ENCODE data around the gene ADCY10. TPM values are rescaled to one million over a fixed set of nuclear protein-coding genes. Genes with fewer than 3 reads are reported as not detected.

The ADCY10 gene
- total and polyA plus RNA-seq, 2 donors (not counting 3 experiments of a cell fraction or from before 2014, with no cell fraction given) = not detected

DNA sequence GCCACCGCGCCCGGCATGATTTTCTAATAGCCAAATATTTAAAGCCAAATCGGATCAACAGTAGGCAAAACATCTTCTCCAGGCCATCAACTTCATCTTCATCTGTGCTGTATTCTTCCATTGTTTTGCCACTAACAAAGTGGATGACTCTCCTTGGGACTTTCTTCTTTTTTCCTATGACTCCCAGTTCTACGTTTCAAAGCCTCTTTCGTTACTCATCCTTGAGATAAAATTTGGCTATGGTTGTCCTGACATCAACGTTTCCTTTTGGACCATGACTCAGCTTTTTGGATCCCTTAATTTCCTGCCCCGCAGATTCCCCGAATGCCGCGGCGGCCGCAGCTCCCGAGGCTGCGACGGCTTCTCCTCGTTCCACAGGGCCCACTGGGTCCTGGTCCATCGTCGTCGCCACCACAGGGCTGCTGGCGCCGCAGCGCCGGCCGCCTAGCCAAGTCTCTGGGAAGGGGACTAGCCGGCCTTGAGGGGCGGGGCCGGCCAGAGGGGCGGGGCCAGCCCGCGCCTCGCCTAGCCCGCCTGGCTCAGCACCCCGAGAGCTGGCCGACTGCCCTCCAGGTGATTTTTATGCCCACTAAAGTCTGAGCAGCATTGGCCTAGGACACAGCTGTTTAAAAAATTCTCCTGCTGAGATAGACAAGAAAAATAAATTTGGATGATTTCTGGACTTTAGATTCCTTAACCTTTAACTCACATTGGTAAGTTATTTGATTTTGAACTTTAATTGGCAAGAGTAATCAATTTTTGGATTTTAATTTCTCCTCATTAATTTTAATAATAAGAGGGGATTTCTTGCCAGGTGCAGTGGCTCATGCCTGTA is 93.9 kb downstream of the ADCY10 start:
- no peaks in the 10 kb centered on the region for H3K79me2 ChIP-seq (ENCODE audit: control insufficient read depth, insufficient read depth, low read length)
- H3K9me1 ChIP-seq (replicated peaks; ENCODE audit: control insufficient read depth, extremely low read depth, insufficient read depth, low read length) = no peaks in the 10 kb centered on the region
- no peaks in the 10 kb centered on the region for H3K36me3 ChIP-seq (ENCODE audit: control insufficient read depth in 2 of 2, extremely low read depth in 1 of 2, insufficient read depth in 2 of 2, low read length in 2 of 2)
- POLR2A ChIA-PET = no interaction called here
- peak overlapping the region in 1 of 3 experiments; percentile 16 for H3K4me3 ChIP-seq (replicated peaks in 1 of 3; ENCODE audit: insufficient read depth in 1 of 3, low read depth in 1 of 3, low read length in 3 of 3)
- CTCF ChIA-PET = interaction anchor here (0.8 to 1.8 kb wide), 4 partner anchors 17 to 262 kb away, joined by 3 to 4 read pairs (median 4); no protein-coding TSS in a partner anchor
- peak; percentile 82 for DNase-seq (ENCODE audit: low read depth, low spot score)
- peak overlapping the region; percentile 53 for H3K9ac ChIP-seq (replicated peaks; ENCODE audit: extremely low read depth, insufficient read depth, low read length)
- H3K27ac ChIP-seq (ENCODE audit: insufficient read depth, low read depth, low read length) = peak overlapping the region; percentile 69
- no peaks in the 10 kb centered on the region for H3K9me3 ChIP-seq (replicated peaks; ENCODE audit: control insufficient read depth, insufficient read depth, low read length)
- TSS peak; percentile 73 for BruUV-seq (replicated peaks)
- TF ChIP-seq FOS (IDR thresholded peaks at IDR 0.05; ENCODE audit: borderline replicate concordance, insufficient read depth, low read length) = peak; percentile 73
- no peak for TF ChIP-seq MYC (IDR thresholded peaks at IDR 0.05; ENCODE audit: low read depth, low read length)
- TF ChIP-seq, protein P1, sequence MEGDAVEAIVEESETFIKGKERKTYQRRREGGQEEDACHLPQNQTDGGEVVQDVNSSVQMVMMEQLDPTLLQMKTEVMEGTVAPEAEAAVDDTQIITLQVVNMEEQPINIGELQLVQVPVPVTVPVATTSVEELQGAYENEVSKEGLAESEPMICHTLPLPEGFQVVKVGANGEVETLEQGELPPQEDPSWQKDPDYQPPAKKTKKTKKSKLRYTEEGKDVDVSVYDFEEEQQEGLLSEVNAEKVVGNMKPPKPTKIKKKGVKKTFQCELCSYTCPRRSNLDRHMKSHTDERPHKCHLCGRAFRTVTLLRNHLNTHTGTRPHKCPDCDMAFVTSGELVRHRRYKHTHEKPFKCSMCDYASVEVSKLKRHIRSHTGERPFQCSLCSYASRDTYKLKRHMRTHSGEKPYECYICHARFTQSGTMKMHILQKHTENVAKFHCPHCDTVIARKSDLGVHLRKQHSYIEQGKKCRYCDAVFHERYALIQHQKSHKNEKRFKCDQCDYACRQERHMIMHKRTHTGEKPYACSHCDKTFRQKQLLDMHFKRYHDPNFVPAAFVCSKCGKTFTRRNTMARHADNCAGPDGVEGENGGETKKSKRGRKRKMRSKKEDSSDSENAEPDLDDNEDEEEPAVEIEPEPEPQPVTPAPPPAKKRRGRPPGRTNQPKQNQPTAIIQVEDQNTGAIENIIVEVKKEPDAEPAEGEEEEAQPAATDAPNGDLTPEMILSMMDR (IDR thresholded peaks at IDR 0.05; ENCODE audit: extremely low read depth in 1 of 2, insufficient read depth in 1 of 2, low read depth in 1 of 2, low read length in 2 of 2) = no peak
- TF ChIP-seq POLR2AphosphoS5 (IDR thresholded peaks at IDR 0.05; ENCODE audit: insufficient read depth, low read depth, low read length) = peak; percentile 72
- peak; percentile 39 for TF ChIP-seq GATA2 (IDR thresholded peaks at IDR 0.05; ENCODE audit: insufficient read depth, insufficient read length, low read depth, low read length)
- TF ChIP-seq POLR2A (IDR thresholded peaks at IDR 0.05; ENCODE audit: low read depth, low read length) = no peak
- TF ChIP-seq JUN (IDR thresholded peaks at IDR 0.05; ENCODE audit: borderline replicate concordance, insufficient read depth, insufficient read length, low read depth) = peak; percentile 73
- peak overlapping the region; percentile 15 for H2AFZ ChIP-seq (ENCODE audit: low read depth, low read length)
- peaks cover 7% of the 10 kb centered on the region for H3K4me1 ChIP-seq (ENCODE audit: control insufficient read depth, extremely low read depth, insufficient read depth, low read length)
- peak overlapping the region; percentile 31 for H3K4me2 ChIP-seq (ENCODE audit: insufficient read depth, low read length)
- no peaks in the 10 kb centered on the region for H4K20me1 ChIP-seq (replicated peaks; ENCODE audit: control insufficient read depth, extremely low read depth, insufficient read depth, low read length)
- no peaks in the 10 kb centered on the region for H3K27me3 ChIP-seq (ENCODE audit: control insufficient read depth in 2 of 2, insufficient read depth in 2 of 2, low read length in 2 of 2)
- intact Hi-C loops (cut with micrococcal nuclease) = loop anchor here (1.0 to 5.0 kb wide), 3 partner anchors 17 to 262 kb away; partner anchors contain the start of gene DCAF6
- peak; percentile 79 for FAIRE-seq
- dilution Hi-C loops (cut with MboI; ENCODE audit: extremely low pct_ligation_motif_present, low sequenced_read_pairs) = no loop called here
